GM12873 (cell line): ENCODE results near the gene SLC37A2.

Experiments
- CTCF ChIP-seq: IDR thresholded peaks from 2 replicates; pipeline ENCODE4 v1.5.1; 2012; ENCODE audit warnings: low read depth, mild to moderate bottlenecking, moderate library complexity, low read length, control low read depth; ENCODE audit not compliant: insufficient read depth; ENCODE audit errors: missing control alignments

SLC37A2 gene

GRCh38 chr11:125132071-125132470 is 69.0 kb downstream of the SLC37A2 start:
- no peak for TF ChIP-seq CTCF

- TF ChIP-seq CTCF, result no peak
These were observed 69.5 kb downstream of the SLC37A2 start for GRCh38 chr11:125132596-125132995.

GRCh38 chr11:125136001-125136400 is 72.9 kb downstream of the SLC37A2 start:
- no peak for TF ChIP-seq CTCF

- TF ChIP-seq CTCF, result no peak
These were observed 75.9 kb downstream of the SLC37A2 start for GRCh38 chr11:125138966-125139365.

- no peak for TF ChIP-seq CTCF
These were observed 76.7 kb downstream of the SLC37A2 start for GRCh38 chr11:125139778-125140177.
